Inferior parietal cortex (tissue), 1 donor: ENCODE data around the gene SCN3B.

Source experiments
- DNase-seq: peaks from one replicate; pipeline ENCODE4 v3.0.0-alpha.2; 2016; ENCODE audit errors: extremely low spot score

SCN3B gene

DNA sequence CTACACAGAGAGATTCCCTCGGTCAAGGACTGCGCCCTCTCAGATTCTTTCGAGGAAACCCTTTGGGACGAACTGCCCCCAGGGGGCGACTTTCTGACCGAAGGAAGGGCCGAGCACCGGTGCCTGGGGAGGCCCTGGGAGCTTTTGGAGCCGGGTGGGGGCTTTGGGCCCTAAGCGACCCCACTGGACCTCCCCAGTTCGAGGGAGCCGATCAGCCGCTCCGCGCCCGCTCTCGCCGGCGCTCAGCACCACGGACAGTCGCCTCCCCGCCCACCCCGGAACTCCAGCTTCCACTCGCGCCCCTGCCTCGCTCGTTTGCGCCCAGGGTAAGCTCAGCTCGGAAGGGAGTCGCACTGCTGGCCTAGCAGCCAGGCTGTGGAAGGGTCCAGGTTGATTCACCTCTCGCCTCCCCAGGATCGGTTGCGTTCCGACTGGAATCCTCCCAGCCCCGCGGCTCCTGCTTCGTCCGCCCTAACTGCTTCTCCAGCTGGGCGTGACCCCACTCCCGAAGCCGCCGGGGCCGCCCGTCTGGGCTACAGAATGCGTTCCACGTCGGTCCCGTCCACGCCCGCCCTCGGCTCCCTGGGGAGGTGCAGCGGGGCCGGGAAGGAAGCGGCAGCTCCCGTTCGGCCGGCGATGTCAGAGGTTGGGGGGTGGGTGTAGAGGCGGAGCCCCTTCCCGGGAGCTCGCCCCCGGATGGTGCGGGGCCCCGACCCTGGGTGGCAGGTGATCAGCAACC lies 428 bp downstream of the SCN3B start:
- DNase-seq: peak; percentile 16

- peak; percentile 27 for DNase-seq
Measured at GRCh38 chr11:123653483-123653826, 969 bp downstream of the SCN3B start.

- no peak for DNase-seq
Measured at GRCh38 chr11:123652599-123652998, 1.8 kb downstream of the SCN3B start.

GRCh38 chr11:123650901-123651300 lies 3.5 kb downstream of the SCN3B start:
- DNase-seq: no peak

GRCh38 chr11:123645286-123645975 lies 9.0 kb downstream of the SCN3B start:
- no peak for DNase-seq

- no peak for DNase-seq
Measured at GRCh38 chr11:123642435-123642834, 12.0 kb downstream of the SCN3B start.

GRCh38 chr11:123641495-123641840 lies 13.0 kb downstream of the SCN3B start:
- no peak for DNase-seq

DNA sequence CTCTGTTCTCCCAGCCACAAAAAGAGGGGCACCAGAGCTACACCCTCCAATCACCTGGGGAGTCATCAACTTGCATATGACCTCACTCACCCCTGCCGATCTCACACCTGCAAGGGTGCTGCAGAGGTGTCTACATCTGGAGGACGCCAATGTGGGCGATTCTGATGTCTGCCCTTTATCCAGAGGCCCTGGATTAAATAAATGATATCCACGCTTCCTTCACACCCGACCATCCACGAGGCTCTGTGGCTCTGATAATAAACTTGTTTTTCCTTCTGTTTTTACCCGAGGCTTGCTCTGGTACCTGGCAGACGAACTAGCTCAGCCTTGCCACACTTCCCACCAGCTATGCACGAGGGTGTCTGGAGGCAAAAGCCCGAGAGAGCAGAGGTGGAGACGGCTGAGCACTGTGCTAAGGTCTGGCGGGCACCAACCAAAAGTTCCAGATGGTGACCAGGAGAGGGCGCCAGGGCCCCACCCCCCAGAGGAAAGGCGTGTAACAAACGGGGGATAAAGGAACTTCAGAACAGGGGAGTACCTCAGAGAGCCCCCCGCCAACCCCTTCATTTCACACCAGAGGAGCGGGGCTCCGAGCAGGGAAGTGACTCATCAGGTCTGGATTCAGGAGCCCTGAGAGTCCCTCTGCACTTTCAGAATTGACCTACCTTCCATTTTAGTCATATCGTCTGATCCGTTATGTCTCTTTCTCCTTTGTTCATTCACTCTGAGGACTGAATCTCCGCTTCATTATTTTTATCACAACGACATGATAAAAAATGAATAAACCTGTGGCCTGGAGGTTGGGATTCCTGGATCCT lies 13.5 kb downstream of the SCN3B start:
- no peak for DNase-seq

- no peak for DNase-seq
Measured at GRCh38 chr11:123640029-123640428, 14.4 kb downstream of the SCN3B start.

GRCh38 chr11:123630126-123630608 lies 24.3 kb downstream of the SCN3B start:
- DNase-seq: no peak

DNA sequence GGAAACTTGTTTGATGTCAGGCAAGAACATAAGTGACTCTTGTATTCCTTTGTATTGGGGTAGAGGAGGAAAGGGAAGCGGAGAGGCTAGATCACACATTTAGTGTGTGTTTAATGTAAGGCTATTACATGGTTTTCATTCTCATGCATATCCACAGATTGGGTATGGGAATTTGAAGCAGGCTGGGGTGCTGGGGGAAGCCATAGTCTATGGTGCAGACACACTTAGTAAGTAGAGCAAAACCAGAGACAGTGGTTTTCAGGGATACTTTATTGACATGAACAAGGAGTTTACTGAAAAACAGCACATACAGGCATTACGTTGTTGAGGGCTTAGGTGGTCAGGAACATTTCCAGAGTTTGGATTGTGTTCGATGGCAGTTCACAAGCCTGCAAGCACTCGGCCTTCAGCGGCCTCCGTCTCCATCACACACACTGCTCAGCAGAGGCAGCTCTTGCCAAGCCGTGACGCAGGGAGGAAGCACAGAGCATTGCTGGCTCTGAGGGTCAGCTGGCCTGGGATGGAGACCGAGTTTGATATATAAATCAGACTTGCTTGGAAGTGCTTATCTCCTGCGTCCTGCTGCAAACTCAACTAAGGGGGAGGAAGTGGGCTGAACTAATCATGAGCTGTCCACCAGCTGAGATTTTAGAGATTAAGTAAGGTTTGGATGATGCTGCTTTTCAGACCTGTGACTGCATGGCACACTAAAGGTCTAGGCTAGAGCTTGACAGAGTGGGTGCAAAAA lies 25.3 kb downstream of the SCN3B start:
- no peak for DNase-seq

DNA sequence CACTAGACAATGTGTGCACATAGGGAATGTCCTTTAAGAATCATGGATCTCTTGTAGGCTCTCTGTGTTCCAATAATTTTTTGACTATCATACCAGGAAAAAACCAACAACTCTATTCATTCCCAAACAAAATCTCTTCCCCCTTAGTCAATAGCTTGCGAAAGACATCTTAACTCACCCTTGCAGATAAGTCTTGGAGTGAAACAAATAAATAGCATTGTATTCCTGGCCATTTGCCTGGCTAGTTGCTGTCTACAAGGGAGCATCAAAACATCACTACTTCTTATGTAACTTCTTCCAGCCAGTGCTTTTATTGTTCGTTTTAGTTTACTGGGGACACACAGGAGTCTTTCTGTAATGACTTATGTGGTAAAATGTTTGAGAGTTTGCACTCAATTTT lies 29.4 kb downstream of the SCN3B start:
- no peak for DNase-seq

GRCh38 chr11:123622576-123622975 lies 31.8 kb downstream of the SCN3B start:
- DNase-seq: no peak

DNA sequence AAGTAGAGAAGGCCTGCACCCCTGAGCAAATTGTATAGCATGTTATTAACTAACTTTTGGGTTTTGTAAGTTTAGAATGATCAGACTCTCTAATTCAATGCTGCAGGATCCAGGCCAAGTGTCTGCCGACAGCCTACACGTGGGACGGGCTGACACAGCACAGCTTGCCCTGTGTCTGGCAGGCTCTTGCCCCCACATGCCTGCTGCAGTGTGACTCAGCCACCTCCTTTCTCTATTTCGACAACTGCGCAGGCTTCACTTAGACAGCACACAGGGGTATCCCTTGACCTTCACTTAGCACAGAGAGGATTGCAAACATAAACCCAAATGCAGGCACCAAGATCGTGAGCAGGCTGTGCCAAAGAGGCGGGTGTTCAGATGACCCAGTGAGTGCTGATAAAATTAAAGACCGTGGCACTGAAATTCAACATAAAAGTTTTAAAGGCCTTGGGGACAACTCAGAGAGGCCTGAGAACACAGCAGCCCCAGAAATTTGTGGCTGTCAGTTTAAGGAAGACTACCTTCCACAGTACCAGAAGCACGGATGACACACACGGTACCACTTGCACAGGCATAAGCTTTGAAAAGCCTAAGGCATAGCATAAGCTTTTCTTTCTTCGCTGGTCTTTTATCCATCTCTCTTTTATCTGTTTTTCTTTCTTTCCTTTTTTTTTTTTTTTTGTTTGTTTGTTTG lies 37.8 kb downstream of the SCN3B start:
- DNase-seq: peak; percentile 37

DNA sequence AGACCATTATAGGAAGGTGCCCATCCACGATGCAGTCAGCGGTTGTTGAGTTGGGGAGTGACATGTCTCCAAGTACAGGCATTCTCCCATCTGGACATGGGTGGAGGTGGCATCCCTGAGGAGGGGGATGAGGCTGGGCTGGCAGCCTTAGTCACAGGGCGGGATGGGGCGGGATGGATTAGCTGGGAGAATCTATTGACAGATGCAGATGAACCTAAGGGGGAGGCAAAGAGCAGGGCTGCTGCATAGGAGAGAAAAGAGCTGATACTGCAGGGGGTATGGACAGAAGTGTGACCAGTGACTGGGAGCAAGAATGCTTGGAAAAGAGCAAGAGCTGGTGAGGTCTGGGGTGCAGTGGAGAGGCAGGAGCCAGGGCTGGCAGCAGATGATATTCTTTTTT lies 42.7 kb downstream of the SCN3B start:
- no peak for DNase-seq

DNA sequence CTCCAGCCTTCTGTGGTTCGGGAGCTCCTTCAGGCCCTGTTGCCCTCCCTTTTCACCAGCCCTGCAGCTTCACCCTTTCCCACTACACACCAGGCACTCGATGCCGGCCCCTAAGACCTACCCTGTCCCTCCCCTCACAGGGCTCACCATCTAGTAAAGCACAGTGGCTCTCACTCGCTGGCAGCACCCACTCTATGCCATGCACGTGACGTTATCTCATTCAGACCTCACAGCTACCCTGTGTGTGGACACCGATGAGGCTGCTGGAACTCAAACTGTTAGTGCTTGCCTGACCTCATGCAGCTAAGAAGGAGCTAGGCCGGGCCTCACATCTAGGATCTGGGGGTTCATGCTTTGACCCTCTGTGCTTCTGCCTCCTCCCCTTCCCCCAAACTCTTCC lies 45.5 kb downstream of the SCN3B start:
- DNase-seq: no peak

- no peak for DNase-seq
Measured at GRCh38 chr11:123608371-123608770, 46.1 kb downstream of the SCN3B start.

DNA sequence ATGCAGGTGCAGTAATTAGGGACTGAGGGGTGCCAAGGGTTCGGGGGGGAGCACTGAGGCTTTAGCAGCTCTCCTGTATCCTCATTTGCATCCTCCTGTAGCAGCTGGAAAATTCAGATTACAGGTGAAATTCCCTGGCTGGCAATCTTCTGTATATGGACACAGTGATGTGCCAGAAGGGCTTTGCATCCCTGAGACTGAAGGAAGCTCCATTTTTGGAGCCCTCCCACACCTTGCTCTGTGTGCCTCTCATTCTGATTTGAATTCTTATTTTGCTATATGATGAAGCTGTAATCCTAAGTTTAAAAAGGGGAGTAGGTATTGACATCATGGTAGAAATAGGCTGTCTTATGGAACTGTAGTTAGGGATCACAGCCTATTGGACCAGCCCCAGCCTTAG lies 46.6 kb downstream of the SCN3B start:
- DNase-seq: no peak

GRCh38 chr11:123603666-123604065 lies 50.8 kb downstream of the SCN3B start:
- no peak for DNase-seq

- DNase-seq: no peak
Measured at GRCh38 chr11:123601743-123602142, 52.7 kb downstream of the SCN3B start.

DNA sequence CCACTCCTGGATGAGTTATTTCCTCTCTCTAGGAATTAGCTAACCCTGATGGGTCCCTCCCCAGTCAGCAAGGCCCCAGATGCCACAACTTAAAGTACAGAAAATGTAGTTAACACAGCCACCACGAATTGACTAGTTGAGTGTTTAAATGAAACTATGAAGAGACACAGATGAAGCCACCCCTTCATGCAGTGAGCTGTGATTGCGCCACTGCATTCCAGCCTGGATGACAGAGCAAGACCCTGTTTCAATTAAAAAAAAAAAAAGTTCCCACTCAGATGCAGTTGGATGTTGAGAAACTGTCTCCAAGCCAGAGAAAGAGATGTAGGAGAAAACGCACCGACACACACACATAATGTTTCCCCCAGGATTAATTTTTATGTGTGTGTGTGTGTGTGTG lies 53.3 kb downstream of the SCN3B start:
- DNase-seq: no peak
